Fibroblast of gingiva (primary cell): Measurements from ENCODE around the gene TESMIN.

Experiments used
- DNase-seq: peaks from one replicate; pipeline ENCODE4 v3.0.0-alpha.2; 2011; ENCODE audit warnings: low read depth

The TESMIN gene

DNA sequence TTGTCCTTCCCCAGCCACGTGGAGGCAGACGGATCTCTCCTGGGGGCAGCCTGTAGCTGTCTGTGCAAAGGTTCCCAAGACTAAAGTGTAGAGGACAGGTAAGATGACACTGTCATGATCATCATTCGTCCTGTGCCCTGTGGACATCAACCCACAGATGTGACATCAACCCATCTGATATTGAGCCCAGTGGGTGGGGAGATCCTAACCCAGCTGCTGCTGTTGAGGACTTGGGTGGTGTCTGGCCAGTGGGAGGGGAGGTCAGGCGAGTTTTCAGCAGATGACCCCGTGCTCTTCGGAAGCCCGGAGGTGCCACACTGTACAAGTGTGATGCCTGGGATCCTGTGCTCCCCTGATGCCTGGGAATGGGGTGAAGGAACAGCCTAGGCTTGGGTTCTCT, 68.2 kb downstream of the TESMIN start:
- no peak for DNase-seq

DNA sequence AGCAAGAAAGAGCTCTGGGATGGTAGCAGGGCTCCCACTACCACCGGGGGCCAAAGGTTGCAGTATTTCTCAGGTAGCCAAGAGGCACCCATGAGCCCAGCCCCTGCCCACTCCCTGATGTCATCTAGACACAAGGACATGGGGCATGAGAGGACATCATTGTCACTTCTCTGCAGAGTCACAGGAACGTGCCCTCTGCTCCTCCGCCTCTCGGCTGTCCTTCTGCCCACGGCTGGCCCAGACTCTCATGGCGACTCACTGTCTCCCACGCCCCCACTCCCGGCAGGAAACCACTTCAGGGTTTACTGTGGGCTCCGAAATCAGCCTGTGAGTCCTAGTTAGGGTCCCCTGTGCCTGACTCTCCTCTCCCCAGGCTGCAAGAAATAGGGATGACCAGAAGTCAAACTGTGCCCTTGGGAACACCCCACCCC, 68.8 kb downstream of the TESMIN start:
- no peak for DNase-seq

DNA sequence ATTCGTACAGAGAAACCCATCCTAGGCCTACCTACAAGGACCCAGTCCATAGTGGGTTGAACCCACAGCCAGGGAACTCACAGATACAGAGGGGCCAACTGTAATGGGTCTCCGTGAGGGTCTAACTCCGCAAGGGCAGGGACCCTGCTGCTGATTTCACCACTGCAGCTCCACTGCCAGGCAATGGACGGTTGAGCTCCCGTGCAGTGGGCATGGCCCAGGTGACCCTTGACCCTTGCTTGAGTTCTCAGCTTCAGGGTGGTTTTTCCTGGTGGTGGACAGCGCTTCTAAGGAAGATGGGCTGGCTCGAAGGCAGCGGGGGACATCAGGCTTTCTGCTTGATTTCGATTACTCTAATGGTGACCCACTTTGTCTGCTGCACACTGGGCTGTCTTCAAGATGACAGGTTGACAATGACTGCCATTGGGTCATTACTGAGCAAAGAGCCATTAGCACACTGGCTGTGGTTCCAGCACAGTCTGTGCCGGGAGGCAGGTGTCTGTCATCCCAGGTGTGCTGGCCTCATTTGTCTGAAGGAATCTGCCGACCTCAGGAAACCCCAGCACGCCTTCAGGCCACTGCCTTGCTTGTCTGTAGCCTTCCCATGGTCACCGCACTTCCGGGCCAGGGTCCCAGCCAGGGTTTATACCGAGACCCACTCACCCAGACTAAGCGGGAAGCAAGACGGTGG, 70.6 kb downstream of the TESMIN start:
- DNase-seq: no peak

- no peak for DNase-seq
These were observed 73.3 kb downstream of the TESMIN start for GRCh38 chr11:68678031-68678441.

DNA sequence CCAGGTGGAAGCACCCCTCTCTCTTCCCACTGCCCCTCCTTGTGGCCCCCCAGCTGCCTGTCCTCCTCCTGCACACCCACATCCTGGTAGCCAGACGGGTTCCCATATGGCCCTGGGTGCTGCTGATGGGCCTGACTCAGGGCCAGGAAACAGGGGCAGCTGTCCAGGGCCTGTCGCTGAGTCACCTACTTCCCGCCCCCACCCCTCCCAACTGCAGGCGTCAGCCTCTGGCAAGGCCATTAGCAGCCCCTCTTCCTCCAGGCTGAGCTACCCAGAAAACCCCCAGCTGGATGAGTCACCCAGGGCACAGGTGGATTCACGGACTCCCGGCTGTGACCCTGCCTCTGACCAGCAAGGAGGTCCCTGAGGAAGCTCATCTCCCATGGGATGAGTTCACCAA, 73.9 kb downstream of the TESMIN start:
- no peak for DNase-seq

DNA sequence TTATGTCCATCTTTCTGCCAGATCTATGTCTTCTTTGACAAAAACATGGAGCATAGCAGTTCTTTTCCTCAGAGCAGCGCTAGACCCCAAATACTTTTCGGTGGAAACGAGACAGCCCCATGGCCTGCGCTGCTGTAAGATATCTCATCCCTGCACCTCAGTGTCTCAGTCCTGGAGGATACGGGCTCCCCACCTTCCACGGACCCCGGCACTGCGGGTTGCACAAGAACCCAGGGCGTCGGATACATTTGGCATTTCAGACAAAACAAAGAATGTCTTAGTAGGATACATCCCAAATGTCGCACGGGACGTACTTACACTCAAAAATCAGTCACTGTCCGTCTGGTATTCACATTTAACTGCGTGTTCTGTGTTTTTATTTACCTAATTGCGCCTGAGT, 76.9 kb downstream of the TESMIN start:
- DNase-seq: no peak

DNA sequence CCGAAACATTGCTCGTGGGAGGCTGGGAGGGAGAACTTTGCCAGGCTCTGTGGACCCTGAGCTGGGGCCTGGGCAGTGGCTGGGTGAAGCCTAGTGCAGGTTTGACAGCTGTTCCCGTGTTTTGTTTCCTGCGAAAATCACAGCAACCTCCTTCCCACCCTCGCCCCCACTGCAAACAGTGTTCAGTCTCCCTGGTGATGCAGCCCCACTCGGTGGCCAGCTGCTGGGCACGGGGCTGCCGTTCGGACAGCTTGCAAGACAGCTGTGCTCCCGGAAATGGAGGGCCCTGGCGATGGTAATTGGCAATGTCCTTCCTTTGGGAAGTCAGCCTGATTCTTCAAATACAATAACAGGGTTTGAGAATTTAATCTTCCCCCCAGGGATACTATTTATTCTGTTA, 77.3 kb downstream of the TESMIN start:
- DNase-seq: no peak

DNA sequence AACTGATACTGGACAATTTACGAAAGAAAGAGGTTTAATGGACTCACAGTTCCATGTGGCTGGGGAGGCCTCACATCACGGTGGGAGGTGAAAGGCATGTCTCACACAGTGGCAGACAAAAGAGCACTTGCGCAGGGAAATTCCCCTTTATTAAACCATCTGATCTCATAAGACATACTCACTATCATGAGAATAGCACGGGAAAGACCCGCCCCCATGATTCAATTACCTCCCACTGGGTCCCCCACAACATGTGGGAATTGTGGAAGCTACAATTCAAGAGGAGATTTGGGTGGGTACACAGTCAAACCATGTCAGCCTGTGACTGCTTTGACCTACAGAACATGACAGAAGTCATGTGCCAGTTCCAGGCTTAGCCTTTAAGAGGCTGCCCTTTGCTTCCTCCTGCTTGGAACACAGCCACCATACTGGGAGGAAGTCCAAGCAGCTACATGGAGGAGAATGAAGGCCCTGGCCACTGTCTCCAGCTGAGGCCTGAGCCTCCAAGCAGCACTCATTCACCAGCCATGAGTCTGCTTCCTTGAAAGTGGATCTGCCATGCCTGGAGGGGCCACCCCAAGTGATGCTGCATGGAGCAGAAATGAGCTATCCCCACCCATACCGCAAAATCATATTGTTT, 77.9 kb downstream of the TESMIN start:
- DNase-seq: no peak

DNA sequence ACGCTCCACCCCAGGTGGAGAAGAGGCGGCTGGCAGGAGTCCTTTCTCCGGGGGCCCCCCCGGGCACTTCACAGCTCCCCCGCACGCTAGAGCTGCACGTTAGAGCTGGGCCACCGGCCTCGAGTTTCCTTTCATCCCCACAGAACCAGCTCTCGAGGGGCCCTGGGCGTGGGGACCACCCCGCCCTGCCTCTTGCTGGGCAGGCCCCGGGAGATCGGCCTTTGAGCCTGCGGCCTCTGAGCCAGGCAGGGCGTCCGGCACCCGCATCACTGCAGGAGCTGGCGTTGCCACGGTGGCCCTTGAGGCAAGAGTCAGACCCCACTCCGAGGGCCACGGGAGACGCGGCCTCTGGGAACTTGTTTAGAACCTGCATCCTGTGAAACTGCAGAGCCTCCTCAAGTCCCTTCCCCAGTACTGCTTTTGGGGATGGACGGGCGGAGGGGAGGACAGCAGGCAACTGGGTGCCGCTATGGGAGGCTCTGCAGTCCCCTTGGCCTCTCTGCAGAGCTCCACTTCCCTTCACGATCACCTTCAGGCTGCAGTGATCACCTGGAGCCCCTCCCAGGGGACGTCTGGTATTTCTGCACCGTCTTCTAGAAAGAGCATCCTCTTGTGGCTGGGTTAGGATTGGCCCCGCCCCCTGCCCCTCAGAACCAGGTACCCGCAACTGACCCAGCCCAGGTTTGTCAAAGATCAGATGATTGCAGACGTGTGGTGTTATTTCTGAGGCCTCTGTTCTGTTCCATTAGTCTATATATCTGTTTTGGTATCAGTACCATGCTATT, 80.9 kb downstream of the TESMIN start:
- DNase-seq: no peak

- no peak for DNase-seq
These were observed 81.8 kb downstream of the TESMIN start for GRCh38 chr11:68669301-68670090.

GRCh38 chr11:68667511-68668500, 83.5 kb downstream of the TESMIN start:
- no peak for DNase-seq

GRCh38 chr11:68666849-68667248, 84.5 kb downstream of the TESMIN start:
- DNase-seq: no peak

- no peak for DNase-seq
These were observed 85.9 kb downstream of the TESMIN start for GRCh38 chr11:68665436-68665835.

- no peak for DNase-seq
These were observed 86.4 kb downstream of the TESMIN start for GRCh38 chr11:68664906-68665305.

- no peak for DNase-seq
These were observed 87.2 kb downstream of the TESMIN start for GRCh38 chr11:68664141-68664540.

GRCh38 chr11:68663482-68664010, 87.8 kb downstream of the TESMIN start:
- no peak for DNase-seq

- DNase-seq: no peak
These were observed 89.4 kb downstream of the TESMIN start for GRCh38 chr11:68661697-68662603.

DNA sequence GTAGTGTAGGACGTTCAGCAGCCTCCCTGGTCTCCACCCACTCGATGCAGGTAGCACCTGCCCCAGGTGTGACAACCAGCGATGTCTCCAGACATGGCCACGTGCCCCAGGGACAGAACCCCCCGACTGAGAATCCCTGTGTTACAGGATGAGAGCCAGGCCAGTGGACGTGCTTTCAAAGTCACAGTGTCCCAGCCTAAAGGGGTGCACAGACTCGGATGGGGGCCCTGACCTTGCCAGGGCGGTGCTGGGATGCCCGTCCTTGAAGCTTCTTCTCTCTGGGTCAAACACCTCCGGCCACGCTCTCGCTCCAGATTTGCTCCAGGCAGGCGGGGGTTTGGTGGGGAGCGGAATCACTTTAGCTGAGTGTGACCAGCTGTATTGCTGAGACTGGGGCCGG, 90.3 kb downstream of the TESMIN start:
- no peak for DNase-seq

DNA sequence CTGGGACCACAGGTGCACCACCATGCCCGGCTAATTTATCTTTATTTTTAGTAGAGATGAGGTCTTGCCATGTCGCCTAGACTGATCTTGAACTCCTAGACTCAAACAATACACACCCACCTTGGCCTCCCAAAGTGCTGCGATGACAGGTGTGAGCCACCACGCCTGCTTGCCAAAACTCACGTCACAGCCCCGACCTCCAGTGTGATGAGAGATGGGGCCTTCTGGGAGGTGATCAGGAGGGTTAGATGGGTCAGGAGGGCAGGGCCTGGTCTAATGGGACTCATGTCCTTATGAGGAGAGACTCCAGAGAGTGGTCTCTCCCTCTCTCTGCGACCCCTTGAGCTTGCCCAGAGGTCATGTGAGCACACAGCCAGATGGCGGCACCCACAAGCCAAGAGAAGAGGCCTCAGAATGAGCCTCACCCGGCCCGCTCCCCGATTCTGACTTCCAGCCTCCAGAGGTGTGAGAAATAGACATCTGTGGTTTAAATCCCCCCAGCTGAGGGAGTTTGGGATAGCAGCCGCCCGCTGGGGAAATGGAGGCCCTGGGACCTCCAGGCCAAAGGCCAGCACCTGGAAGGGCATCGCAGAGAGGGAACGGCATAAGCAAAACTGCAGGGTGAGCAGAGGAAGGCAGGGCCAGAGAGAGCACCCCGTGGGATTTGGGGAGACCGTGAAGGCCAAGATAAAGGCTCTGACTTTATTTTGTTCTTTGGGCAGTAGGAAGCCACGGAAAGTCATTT, 91.1 kb downstream of the TESMIN start:
- DNase-seq: no peak
